ENCODE results near the gene SPINK4. TPM values are rescaled to one million over a fixed set of nuclear protein-coding genes. Genes with fewer than 3 reads are reported as not detected.

SPINK4 gene
- total RNA-seq, 4 donors from 2014 or later = not detected

- peak overlapping the region; percentile 49 to 99 (median 90) for H3K4me3 ChIP-seq
- WGBS, 2 donors = 22 to 23% methylated on average over 13 of the region's 13 CpGs
- no peak for DNase-seq (ENCODE audit: low spot score in 2 of 2)
- H3K27ac ChIP-seq = peak overlapping the region; percentile 55 to 98 (median 89)
- H3K9me3 ChIP-seq = no peaks in the 10 kb centered on the region
- peaks cover 0 to 64% (median under 1%) of the 10 kb centered on the region in 3 donors for H3K36me3 ChIP-seq
- H3K27me3 ChIP-seq = no peaks in the 10 kb centered on the region
- TF ChIP-seq POLR2A (IDR thresholded peaks at IDR 0.05) (no peak), EP300 (IDR thresholded peaks at IDR 0.05) (no peak)
- TF ChIP-seq, protein P1, sequence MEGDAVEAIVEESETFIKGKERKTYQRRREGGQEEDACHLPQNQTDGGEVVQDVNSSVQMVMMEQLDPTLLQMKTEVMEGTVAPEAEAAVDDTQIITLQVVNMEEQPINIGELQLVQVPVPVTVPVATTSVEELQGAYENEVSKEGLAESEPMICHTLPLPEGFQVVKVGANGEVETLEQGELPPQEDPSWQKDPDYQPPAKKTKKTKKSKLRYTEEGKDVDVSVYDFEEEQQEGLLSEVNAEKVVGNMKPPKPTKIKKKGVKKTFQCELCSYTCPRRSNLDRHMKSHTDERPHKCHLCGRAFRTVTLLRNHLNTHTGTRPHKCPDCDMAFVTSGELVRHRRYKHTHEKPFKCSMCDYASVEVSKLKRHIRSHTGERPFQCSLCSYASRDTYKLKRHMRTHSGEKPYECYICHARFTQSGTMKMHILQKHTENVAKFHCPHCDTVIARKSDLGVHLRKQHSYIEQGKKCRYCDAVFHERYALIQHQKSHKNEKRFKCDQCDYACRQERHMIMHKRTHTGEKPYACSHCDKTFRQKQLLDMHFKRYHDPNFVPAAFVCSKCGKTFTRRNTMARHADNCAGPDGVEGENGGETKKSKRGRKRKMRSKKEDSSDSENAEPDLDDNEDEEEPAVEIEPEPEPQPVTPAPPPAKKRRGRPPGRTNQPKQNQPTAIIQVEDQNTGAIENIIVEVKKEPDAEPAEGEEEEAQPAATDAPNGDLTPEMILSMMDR (IDR thresholded peaks at IDR 0.05) = no peak
- H3K4me1 ChIP-seq = peaks cover 0 to 40% (median 19%) of the 10 kb centered on the region in 4 donors
These were observed 25.4 kb downstream of the SPINK4 start for GRCh38 chr9:33265211-33265865.

DNA sequence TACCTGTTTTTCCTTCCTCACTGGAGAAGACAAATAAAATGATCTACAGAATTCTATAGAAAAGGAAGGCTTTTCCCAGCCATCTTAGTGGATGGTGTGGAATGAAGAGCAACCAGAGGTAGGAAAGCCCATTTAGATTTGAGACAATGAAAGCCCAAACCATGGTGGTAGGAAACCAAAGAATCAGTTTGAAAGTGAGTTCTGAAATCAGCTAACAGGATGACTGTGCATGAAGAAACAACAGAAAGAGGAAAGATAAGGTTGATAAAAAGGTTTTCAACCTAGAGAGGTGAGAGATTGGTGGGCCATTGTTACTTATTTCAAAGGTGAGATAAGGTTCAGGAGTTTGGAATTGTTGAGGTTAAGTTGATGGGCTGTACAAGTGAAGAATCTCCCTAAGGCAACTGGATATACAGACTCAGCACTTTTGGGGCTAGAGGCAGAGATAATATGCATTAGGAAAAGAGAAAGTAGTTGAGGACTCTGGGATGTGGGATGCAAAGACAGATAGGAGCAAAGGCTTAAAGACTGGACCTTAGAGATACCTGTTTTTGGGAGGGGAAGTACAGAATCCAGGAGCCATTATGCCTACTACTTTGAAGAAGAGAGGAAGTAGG is 27.3 kb downstream of the SPINK4 start:
- DNase-seq (ENCODE audit: low spot score in 2 of 2) = no peak
- Histone ChIP-seq H3K4me1 (peaks cover 0 to 40% (median 19%) of the 10 kb centered on the region in 4 donors), H3K9me3 (no peaks in the 10 kb centered on the region), H3K27ac (no peak overlapping the region), H3K27me3 (no peaks in the 10 kb centered on the region), H3K4me3 (no peak overlapping the region), H3K36me3 (peaks cover 3 to 64% (median 20%) of the 10 kb centered on the region in 3 donors)
- no peak for TF ChIP-seq EP300 (IDR thresholded peaks at IDR 0.05)
- no peak for TF ChIP-seq POLR2A (IDR thresholded peaks at IDR 0.05)
- TF ChIP-seq, protein P1 (IDR thresholded peaks at IDR 0.05) = no peak

DNA sequence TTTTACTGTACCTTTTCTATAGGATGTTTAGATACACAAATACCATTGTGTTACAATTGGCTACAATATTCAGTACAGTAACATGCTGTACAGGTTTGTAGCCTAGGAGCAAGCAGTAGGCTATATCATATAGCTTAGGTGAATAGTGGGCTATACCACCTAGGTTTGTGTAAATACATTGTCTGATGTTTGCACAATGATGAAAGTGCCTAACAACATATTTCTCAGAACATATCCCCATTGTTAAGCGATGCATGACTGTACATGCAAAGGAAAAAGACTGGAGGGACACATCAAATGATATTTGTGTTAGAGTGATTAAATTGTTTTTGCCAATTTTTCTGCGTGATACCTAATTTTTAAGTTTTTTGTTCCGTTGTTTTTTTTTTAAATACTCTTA is 30.2 kb downstream of the SPINK4 start:
- Histone ChIP-seq H3K27ac (no peak overlapping the region), H3K4me1 (peaks cover 0 to 25% (median 12%) of the 10 kb centered on the region in 4 donors), H3K27me3 (no peaks in the 10 kb centered on the region), H3K9me3 (no peaks in the 10 kb centered on the region), H3K36me3 (peaks cover 3 to 87% (median 21%) of the 10 kb centered on the region in 3 donors), H3K4me3 (no peak overlapping the region)
- TF ChIP-seq EP300 (IDR thresholded peaks at IDR 0.05) (no peak), POLR2A (IDR thresholded peaks at IDR 0.05) (no peak)
- TF ChIP-seq, protein P1 (IDR thresholded peaks at IDR 0.05) = no peak
- DNase-seq (ENCODE audit: low spot score in 2 of 2) = no peak
- WGBS, 2 donors = 97% methylated on average over 3 of the region's 3 CpGs

GRCh38 chr9:33272061-33272460 is 32.1 kb downstream of the SPINK4 start:
- TF ChIP-seq, protein P1 (IDR thresholded peaks at IDR 0.05) = no peak
- TF ChIP-seq EP300 (IDR thresholded peaks at IDR 0.05) (no peak), POLR2A (IDR thresholded peaks at IDR 0.05) (no peak)
- Histone ChIP-seq H3K4me1 (peaks cover 0 to 7% (median 0%) of the 10 kb centered on the region in 4 donors), H3K4me3 (no peak overlapping the region), H3K36me3 (peaks cover 3 to 99% (median 32%) of the 10 kb centered on the region in 3 donors), H3K27me3 (no peaks in the 10 kb centered on the region), H3K9me3 (no peaks in the 10 kb centered on the region), H3K27ac (no peak overlapping the region)
- no peak for DNase-seq (ENCODE audit: low spot score in 2 of 2)
- WGBS, 2 donors = 96 to 100% methylated on average over 1 of the region's 1 CpG

DNA sequence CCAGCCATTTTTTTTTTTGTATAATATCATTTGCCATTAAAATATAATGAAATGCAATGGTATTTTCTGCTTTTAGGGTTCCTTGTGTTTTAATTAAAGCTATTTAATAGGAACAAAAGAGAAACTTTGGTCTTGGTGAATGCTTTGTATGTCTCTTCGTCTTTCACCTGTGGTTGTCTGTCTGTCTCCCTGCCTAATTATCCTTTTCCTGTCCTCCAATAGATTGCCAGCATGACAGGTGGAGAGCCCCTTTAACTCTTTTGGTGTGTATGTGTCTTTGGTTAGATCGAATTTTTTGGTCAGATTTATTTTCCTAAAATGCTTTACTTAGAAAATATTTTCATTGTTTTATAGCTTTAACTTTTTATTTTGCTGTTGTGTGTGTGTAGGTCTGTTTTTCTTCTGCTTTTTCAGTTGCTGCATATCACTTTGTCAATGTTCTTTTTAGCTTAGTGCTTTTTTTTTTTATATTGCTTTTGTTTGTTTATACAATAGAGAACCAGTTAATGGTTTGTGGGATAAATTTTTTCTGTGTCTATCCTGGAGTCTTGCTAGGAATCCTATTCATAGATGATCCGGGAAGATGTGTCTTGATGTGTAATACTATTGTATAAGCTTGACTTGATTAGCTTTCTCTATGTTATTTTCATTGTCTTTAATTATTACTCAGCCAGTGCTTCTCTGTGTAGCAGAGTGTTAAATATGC is 33.5 kb downstream of the SPINK4 start:
- peaks cover 3 to 99% (median 41%) of the 10 kb centered on the region in 3 donors for H3K36me3 ChIP-seq

More for the DNA sequence above, 33.5 kb downstream of the SPINK4 start:
- no peaks in the 10 kb centered on the region for H3K9me3 ChIP-seq
- TF ChIP-seq, protein P1 (IDR thresholded peaks at IDR 0.05) = no peak
- TF ChIP-seq EP300 (IDR thresholded peaks at IDR 0.05) = no peak
- no peak for TF ChIP-seq POLR2A (IDR thresholded peaks at IDR 0.05)
- H3K27ac ChIP-seq = no peak overlapping the region
- no peak overlapping the region for H3K4me3 ChIP-seq
- no peak for DNase-seq (ENCODE audit: low spot score in 2 of 2)
- H3K4me1 ChIP-seq = no peaks in the 10 kb centered on the region
- 72 to 74% methylated on average over 3 of the region's 3 CpGs for WGBS, 2 donors
- no peaks in the 10 kb centered on the region for H3K27me3 ChIP-seq

All from tibial nerve (tissue), 4 donors.